ENCODE measurements around the gene TXNL4A. TPM values are rescaled to one million over a fixed set of nuclear protein-coding genes. Genes with fewer than 3 reads are reported as not detected.

Gene TXNL4A
- total and polyA plus RNA-seq, 7 experiments from 2014 or later, result 56.9 to 205 (median 72.6) TPM

GRCh38 chr18:79940814-79941472, 47.4 kb downstream of the TXNL4A start:
- ATAC-seq (no peak), DNase-seq (no peak)
- CTCF ChIA-PET, result no interaction called here
- H3K4me1 Mint-ChIP-seq, result peaks cover 18 to 45% (median 29%) of the 10 kb centered on the region in 7 donors
- intact Hi-C loops (cut with micrococcal nuclease), result no loop called here
- H3K27ac Mint-ChIP-seq, result peak overlapping the region in 1 of 9 donors; percentile 38
- peaks cover 0 to 38% (median 8%) of the 10 kb centered on the region in 11 donors for H3K9me3 Mint-ChIP-seq
- POLR2A ChIA-PET, result interaction anchor here (0.7 kb wide), 1 partner anchor 11 kb away, joined by 4 read pairs; no protein-coding TSS in a partner anchor
- no peak overlapping the region for H3K27ac ChIP-seq (ENCODE audit: low read depth, low read length)
- H3K27me3 Mint-ChIP-seq, result no peaks in the 10 kb centered on the region
- H3K4me3 ChIP-seq (ENCODE audit: low read length), result no peak overlapping the region
- peaks cover 0 to 53% (median 7%) of the 10 kb centered on the region in 3 experiments for H3K36me3 ChIP-seq (ENCODE audit: control insufficient read depth in 2 of 3, insufficient read depth in 3 of 3, low read length in 3 of 3)
- peaks cover 0 to 11% of the 10 kb centered on the region in 2 donors for H3K4me1 ChIP-seq (ENCODE audit: control insufficient read depth in 2 of 2, insufficient read depth in 2 of 2, low read length in 2 of 2)
- H3K36me3 Mint-ChIP-seq, result peaks cover 19 to 71% (median 51%) of the 10 kb centered on the region in 5 donors
- peaks cover 0 to 16% (median 0%) of the 10 kb centered on the region in 3 experiments for H3K9me3 ChIP-seq (ENCODE audit: control insufficient read depth in 2 of 3, low read length in 3 of 3)
- H3K27me3 ChIP-seq (ENCODE audit: control insufficient read depth in 2 of 2, insufficient read depth in 2 of 2, low read length in 2 of 2), result no peaks in the 10 kb centered on the region
- H3K4me3 Mint-ChIP-seq, result no peak overlapping the region

DNA sequence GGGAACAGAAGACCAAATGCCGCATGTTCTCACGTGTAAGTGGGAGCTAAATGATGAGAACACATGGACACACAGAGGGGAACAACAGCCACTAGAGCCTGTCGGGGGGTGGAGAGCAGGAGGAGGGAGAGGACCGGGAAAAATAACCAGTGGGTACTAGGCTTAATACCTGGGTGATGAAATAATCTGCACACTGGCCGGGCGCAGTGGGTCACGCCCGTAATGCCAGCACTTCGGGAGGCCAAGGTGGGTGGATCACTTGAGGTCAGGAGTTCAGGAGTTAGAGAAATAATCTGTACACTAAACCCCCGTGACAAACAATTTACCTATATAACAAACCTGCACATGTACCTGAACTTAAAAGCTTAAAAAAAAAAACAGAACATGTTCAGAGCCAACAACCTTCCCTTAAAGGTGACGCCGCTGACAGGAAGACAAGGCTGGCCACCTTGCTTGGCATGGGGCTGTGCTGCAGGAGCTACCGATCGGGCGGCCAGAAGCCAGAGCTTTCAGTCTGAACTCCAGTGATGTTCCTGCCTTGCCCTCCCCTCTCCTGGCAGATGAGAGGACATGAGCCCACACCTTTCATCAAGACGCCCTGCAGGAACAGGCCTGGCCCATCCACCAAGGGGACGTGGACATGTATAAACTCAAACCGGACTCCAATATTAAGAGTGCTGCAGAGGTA, 48.1 kb downstream of the TXNL4A start:
- H3K27me3 ChIP-seq (ENCODE audit: control insufficient read depth in 2 of 2, insufficient read depth in 2 of 2, low read length in 2 of 2), result no peaks in the 10 kb centered on the region
- H3K36me3 Mint-ChIP-seq, result peaks cover 26 to 77% (median 58%) of the 10 kb centered on the region in 5 donors
- no peak overlapping the region for H3K4me3 Mint-ChIP-seq
- ChIA-PET CTCF (no interaction called here), POLR2A (interaction anchor here (0.7 kb wide), 1 partner anchor 11 kb away, joined by 4 read pairs; no protein-coding TSS in a partner anchor)
- H3K4me3 ChIP-seq (ENCODE audit: low read length), result no peak overlapping the region
- intact Hi-C loops (cut with micrococcal nuclease), result no loop called here
- peaks cover 0 to 23% (median 0%) of the 10 kb centered on the region in 3 experiments for H3K9me3 ChIP-seq (ENCODE audit: control insufficient read depth in 2 of 3, low read length in 3 of 3)
- H3K27ac ChIP-seq (ENCODE audit: low read depth, low read length), result no peak overlapping the region
- H3K9me3 Mint-ChIP-seq, result peaks cover 0 to 45% (median 12%) of the 10 kb centered on the region in 11 donors
- H3K27ac Mint-ChIP-seq, result peak overlapping the region in 4 of 9 donors; percentile 36 to 87 (median 48)
- ATAC-seq (no peak), DNase-seq (no peak)
- H3K4me1 ChIP-seq (ENCODE audit: control insufficient read depth in 2 of 2, insufficient read depth in 2 of 2, low read length in 2 of 2), result peaks cover 0 to 11% of the 10 kb centered on the region in 2 donors
- H3K36me3 ChIP-seq (ENCODE audit: control insufficient read depth in 2 of 3, insufficient read depth in 3 of 3, low read length in 3 of 3), result peaks cover 0 to 60% (median 7%) of the 10 kb centered on the region in 3 experiments
- peaks cover 15 to 41% (median 26%) of the 10 kb centered on the region in 7 donors for H3K4me1 Mint-ChIP-seq
- H3K27me3 Mint-ChIP-seq, result no peaks in the 10 kb centered on the region

- Histone ChIP-seq H3K27ac (ENCODE audit: low read depth, low read length) (no peak overlapping the region), H3K36me3 (ENCODE audit: control insufficient read depth in 2 of 3, insufficient read depth in 3 of 3, low read length in 3 of 3) (peaks cover 0 to 70% (median 7%) of the 10 kb centered on the region in 3 experiments), H3K4me3 (ENCODE audit: low read length) (no peak overlapping the region), H3K9me3 (ENCODE audit: control insufficient read depth in 2 of 3, low read length in 3 of 3) (peaks cover 0 to 31% (median 0%) of the 10 kb centered on the region in 3 experiments), H3K27me3 (ENCODE audit: control insufficient read depth in 2 of 2, insufficient read depth in 2 of 2, low read length in 2 of 2) (no peaks in the 10 kb centered on the region), H3K4me1 (ENCODE audit: control insufficient read depth in 2 of 2, insufficient read depth in 2 of 2, low read length in 2 of 2) (peaks cover 0 to under 1% of the 10 kb centered on the region in 2 donors)
- CTCF ChIA-PET, result no interaction called here
- DNase-seq (no peak), ATAC-seq (no peak)
- no peak overlapping the region for H3K4me3 Mint-ChIP-seq
- no peak overlapping the region for H3K27ac Mint-ChIP-seq
- no peaks in the 10 kb centered on the region for H3K27me3 Mint-ChIP-seq
- POLR2A ChIA-PET, result no interaction called here
- peaks cover 4 to 29% (median 14%) of the 10 kb centered on the region in 7 donors for H3K4me1 Mint-ChIP-seq
- intact Hi-C loops (cut with micrococcal nuclease), result no loop called here
- peaks cover 29 to 89% (median 69%) of the 10 kb centered on the region in 5 donors for H3K36me3 Mint-ChIP-seq
- H3K9me3 Mint-ChIP-seq, result peaks cover 0 to 57% (median 21%) of the 10 kb centered on the region in 11 donors
These were observed 49.3 kb downstream of the TXNL4A start for GRCh38 chr18:79939096-79939495.

DNA sequence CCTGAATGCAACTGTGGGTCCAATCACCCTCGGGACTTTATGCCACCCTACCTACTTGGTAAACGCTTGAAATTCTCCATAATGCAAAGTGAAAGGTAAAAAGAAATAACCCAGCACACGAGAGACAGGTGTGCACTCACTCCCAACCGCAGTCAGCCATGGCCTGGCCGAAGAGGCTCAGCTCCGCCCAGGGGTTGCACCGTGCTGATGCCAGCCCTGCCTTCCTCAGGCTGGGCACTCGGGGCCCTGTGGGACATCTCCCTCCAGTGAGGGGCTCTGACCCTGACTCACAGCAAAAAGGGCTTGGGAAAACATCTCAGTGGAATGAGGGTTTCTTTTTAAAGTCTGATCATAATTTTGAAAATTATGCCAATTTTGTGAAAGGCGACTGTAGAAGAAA, 50.2 kb downstream of the TXNL4A start:
- Mint-ChIP-seq H3K4me1 (peaks cover 2 to 27% (median 13%) of the 10 kb centered on the region in 7 donors), H3K4me3 (peak overlapping the region in 1 of 10 donors; percentile 33), H3K27ac (no peak overlapping the region), H3K36me3 (peaks cover 29 to 97% (median 78%) of the 10 kb centered on the region in 5 donors), H3K9me3 (peaks cover 8 to 66% (median 30%) of the 10 kb centered on the region in 11 donors), H3K27me3 (no peaks in the 10 kb centered on the region)
- H3K27me3 ChIP-seq (ENCODE audit: control insufficient read depth in 2 of 2, insufficient read depth in 2 of 2, low read length in 2 of 2), result no peaks in the 10 kb centered on the region
- ChIA-PET POLR2A (no interaction called here), CTCF (no interaction called here)
- H3K4me1 ChIP-seq (ENCODE audit: control insufficient read depth in 2 of 2, insufficient read depth in 2 of 2, low read length in 2 of 2), result no peaks in the 10 kb centered on the region
- no peak overlapping the region for H3K4me3 ChIP-seq (ENCODE audit: low read length)
- peaks cover 0 to 39% (median 0%) of the 10 kb centered on the region in 3 experiments for H3K9me3 ChIP-seq (ENCODE audit: control insufficient read depth in 2 of 3, low read length in 3 of 3)
- ATAC-seq, result no peak
- DNase-seq, result no peak
- intact Hi-C loops (cut with micrococcal nuclease), result no loop called here
- peaks cover 0 to 78% (median 7%) of the 10 kb centered on the region in 3 experiments for H3K36me3 ChIP-seq (ENCODE audit: control insufficient read depth in 2 of 3, insufficient read depth in 3 of 3, low read length in 3 of 3)
- no peak overlapping the region for H3K27ac ChIP-seq (ENCODE audit: low read depth, low read length)

GRCh38 chr18:79937103-79937860, 51.1 kb downstream of the TXNL4A start:
- no peak for ATAC-seq
- ChIA-PET POLR2A (interaction anchor here (0.5 to 0.7 kb wide), 2 partner anchors 70 to 188 kb away, joined by 3 read pairs; no protein-coding TSS in a partner anchor), CTCF (interaction anchor here (0.6 kb wide), 1 partner anchor 290 kb away, joined by 3 read pairs; no protein-coding TSS in a partner anchor)
- Histone ChIP-seq H3K4me1 (ENCODE audit: control insufficient read depth in 2 of 2, insufficient read depth in 2 of 2, low read length in 2 of 2) (no peaks in the 10 kb centered on the region), H3K9me3 (ENCODE audit: control insufficient read depth in 2 of 3, low read length in 3 of 3) (peaks cover 0 to 48% (median 0%) of the 10 kb centered on the region in 3 experiments), H3K27me3 (ENCODE audit: control insufficient read depth in 2 of 2, insufficient read depth in 2 of 2, low read length in 2 of 2) (no peaks in the 10 kb centered on the region), H3K36me3 (ENCODE audit: control insufficient read depth in 2 of 3, insufficient read depth in 3 of 3, low read length in 3 of 3) (peaks cover 0 to 69% (median 2%) of the 10 kb centered on the region in 3 experiments), H3K4me3 (ENCODE audit: low read length) (no peak overlapping the region), H3K27ac (ENCODE audit: low read depth, low read length) (no peak overlapping the region)
- Mint-ChIP-seq H3K9me3 (peaks cover 12 to 75% (median 38%) of the 10 kb centered on the region in 11 donors), H3K4me1 (peaks cover 2 to 24% (median 13%) of the 10 kb centered on the region in 7 donors), H3K27ac (peak overlapping the region in 1 of 9 donors; percentile 6), H3K27me3 (no peaks in the 10 kb centered on the region), H3K4me3 (no peak overlapping the region), H3K36me3 (peaks cover 31 to 98% (median 85%) of the 10 kb centered on the region in 5 donors)
- no peak for DNase-seq
- intact Hi-C loops (cut with micrococcal nuclease), result no loop called here

DNA sequence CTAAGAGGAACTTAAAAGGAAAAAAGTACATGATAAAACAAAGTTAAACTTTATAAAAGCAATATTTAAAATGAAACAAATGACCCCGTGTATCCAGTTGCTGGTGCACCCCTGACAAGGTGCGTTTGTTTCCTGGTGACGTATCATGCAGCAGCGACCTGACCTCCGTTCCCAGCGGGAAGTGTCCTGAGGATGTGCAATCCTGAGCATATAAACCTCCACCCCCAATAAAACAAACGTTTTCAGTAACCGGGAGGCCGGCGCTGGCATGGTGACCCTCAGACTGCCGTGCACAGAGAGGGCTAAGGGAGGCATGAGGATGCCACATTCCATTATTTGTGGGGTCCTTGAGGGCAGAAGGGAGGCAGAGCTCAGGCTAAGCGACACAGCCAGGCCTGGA, 51.7 kb downstream of the TXNL4A start:
- intact Hi-C loops (cut with micrococcal nuclease), result no loop called here
- H3K27me3 Mint-ChIP-seq, result no peaks in the 10 kb centered on the region
- peaks cover 34 to 96% (median 84%) of the 10 kb centered on the region in 5 donors for H3K36me3 Mint-ChIP-seq
- Histone ChIP-seq H3K9me3 (ENCODE audit: control insufficient read depth in 2 of 3, low read length in 3 of 3) (peaks cover 0 to 53% (median 0%) of the 10 kb centered on the region in 3 experiments), H3K4me3 (ENCODE audit: low read length) (no peak overlapping the region), H3K27me3 (ENCODE audit: control insufficient read depth in 2 of 2, insufficient read depth in 2 of 2, low read length in 2 of 2) (no peaks in the 10 kb centered on the region), H3K4me1 (ENCODE audit: control insufficient read depth in 2 of 2, insufficient read depth in 2 of 2, low read length in 2 of 2) (no peaks in the 10 kb centered on the region), H3K36me3 (ENCODE audit: control insufficient read depth in 2 of 3, insufficient read depth in 3 of 3, low read length in 3 of 3) (peaks cover 0 to 63% (median 0%) of the 10 kb centered on the region in 3 experiments), H3K27ac (ENCODE audit: low read depth, low read length) (no peak overlapping the region)
- peaks cover 12 to 81% (median 42%) of the 10 kb centered on the region in 11 donors for H3K9me3 Mint-ChIP-seq
- ChIA-PET CTCF (no interaction called here), POLR2A (interaction anchor here (0.7 kb wide), 1 partner anchor 69 kb away, joined by 3 read pairs; no protein-coding TSS in a partner anchor)
- H3K27ac Mint-ChIP-seq, result no peak overlapping the region
- ATAC-seq, result no peak
- H3K4me3 Mint-ChIP-seq, result no peak overlapping the region
- H3K4me1 Mint-ChIP-seq, result peaks cover 0 to 20% (median 8%) of the 10 kb centered on the region in 7 donors
- no peak for DNase-seq

Measured in naive thymus-derived CD4-positive, alpha-beta T cell (primary cell).